ENCODE results near the gene CES3.
"Not testable (repeated sequence)": the region's sequence is repeated elsewhere in the genome, so short reads cannot be mapped to it uniquely, and the experiment has no call there.

The CES3 gene

GRCh38 chr16:66991545-66992077 is 30.5 kb downstream of the CES3 start:
- no peak overlapping the region for H3K4me3 ChIP-seq (replicated peaks in 1 of 2; ENCODE audit: low read depth in 2 of 2, low read length in 2 of 2)
- DNase-seq (ENCODE audit: low read depth in 2 of 2) = no peak
- no peak for TF ChIP-seq CTCF (IDR thresholded peaks at IDR 0.05; ENCODE audit: low read depth, low read length)

- H3K4me3 ChIP-seq (replicated peaks in 1 of 2; ENCODE audit: low read depth in 2 of 2, low read length in 2 of 2); DNase-seq (ENCODE audit: low read depth in 2 of 2): not testable (repeated sequence)
These were observed 32.5 kb downstream of the CES3 start for GRCh38 chr16:66993558-66993957.

GRCh38 chr16:66996324-66996982 is 35.4 kb downstream of the CES3 start:
- no peak for TF ChIP-seq CTCF (IDR thresholded peaks at IDR 0.05; ENCODE audit: low read depth, low read length)
- peak; percentile 79 to 95 for DNase-seq (ENCODE audit: low read depth in 2 of 2)
- H3K4me3 ChIP-seq (replicated peaks in 1 of 2; ENCODE audit: low read depth in 2 of 2, low read length in 2 of 2) = no peak overlapping the region

GRCh38 chr16:66996983-66997358 is 35.9 kb downstream of the CES3 start:
- no peak for TF ChIP-seq CTCF (IDR thresholded peaks at IDR 0.05; ENCODE audit: low read depth, low read length)
- DNase-seq (ENCODE audit: low read depth in 2 of 2) = no peak
- H3K4me3 ChIP-seq (replicated peaks in 1 of 2; ENCODE audit: low read depth in 2 of 2, low read length in 2 of 2) = no peak overlapping the region

- peak in 1 of 2 donors; percentile 43 for DNase-seq (ENCODE audit: low read depth in 2 of 2)
- peak overlapping the region; percentile 48 to 55 for H3K4me3 ChIP-seq (replicated peaks in 1 of 2; ENCODE audit: low read depth in 2 of 2, low read length in 2 of 2)
- no peak for TF ChIP-seq CTCF (IDR thresholded peaks at IDR 0.05; ENCODE audit: low read depth, low read length)
These were observed 39.6 kb downstream of the CES3 start for GRCh38 chr16:67000384-67001351.

GRCh38 chr16:67001726-67002125 is 40.7 kb downstream of the CES3 start:
- no peak overlapping the region for H3K4me3 ChIP-seq (replicated peaks in 1 of 2; ENCODE audit: low read depth in 2 of 2, low read length in 2 of 2)
- DNase-seq (ENCODE audit: low read depth in 2 of 2) = peak in 1 of 2 donors; percentile 64
- TF ChIP-seq CTCF (IDR thresholded peaks at IDR 0.05; ENCODE audit: low read depth, low read length) = no peak
